ENCODE results near the gene GNB1L.

DNA sequence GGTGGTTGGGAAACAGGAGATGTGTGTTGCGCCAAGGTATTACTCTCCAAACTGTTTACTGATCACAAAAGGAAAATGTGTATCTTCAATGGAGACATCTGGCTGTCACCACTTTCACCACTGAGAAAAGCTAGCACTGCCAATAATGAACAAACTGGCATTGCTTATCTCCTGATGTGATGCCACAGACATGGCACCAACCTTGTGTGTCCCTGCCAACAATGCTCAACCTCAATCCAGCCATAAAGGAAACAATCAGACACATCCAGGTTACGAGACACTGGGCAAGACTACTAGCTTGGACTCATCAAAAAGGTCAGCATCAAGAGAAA is 28.1 kb downstream of the GNB1L start:
- TF ChIP-seq, protein P1, sequence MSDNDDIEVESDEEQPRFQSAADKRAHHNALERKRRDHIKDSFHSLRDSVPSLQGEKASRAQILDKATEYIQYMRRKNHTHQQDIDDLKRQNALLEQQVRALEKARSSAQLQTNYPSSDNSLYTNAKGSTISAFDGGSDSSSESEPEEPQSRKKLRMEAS (CRISPR knock-in tag; IDR thresholded peaks at IDR 0.05) = no peak
- TF ChIP-seq NFYB (CRISPR knock-in tag; conservative IDR thresholded peaks at IDR 0.05; ENCODE audit: low read depth) (no peak), CTCF (IDR thresholded peaks at IDR 0.05) (no peak), JUN (CRISPR knock-in tag; IDR thresholded peaks at IDR 0.05) (no peak), SP1 (CRISPR knock-in tag; conservative IDR thresholded peaks at IDR 0.05) (no peak), ETV6 (CRISPR knock-in tag; IDR thresholded peaks at IDR 0.05) (no peak), CREB1 (CRISPR knock-in tag; IDR thresholded peaks at IDR 0.05) (no peak), MXD4 (CRISPR knock-in tag; IDR thresholded peaks at IDR 0.05; ENCODE audit: borderline replicate concordance) (no peak)
- TF ChIP-seq, protein P2, sequence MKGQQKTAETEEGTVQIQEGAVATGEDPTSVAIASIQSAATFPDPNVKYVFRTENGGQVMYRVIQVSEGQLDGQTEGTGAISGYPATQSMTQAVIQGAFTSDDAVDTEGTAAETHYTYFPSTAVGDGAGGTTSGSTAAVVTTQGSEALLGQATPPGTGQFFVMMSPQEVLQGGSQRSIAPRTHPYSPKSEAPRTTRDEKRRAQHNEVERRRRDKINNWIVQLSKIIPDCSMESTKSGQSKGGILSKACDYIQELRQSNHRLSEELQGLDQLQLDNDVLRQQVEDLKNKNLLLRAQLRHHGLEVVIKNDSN (CRISPR knock-in tag; IDR thresholded peaks at IDR 0.05) = no peak

All from WTC11 (cell line).